ENCODE data around the gene ZNF212.

DNA sequence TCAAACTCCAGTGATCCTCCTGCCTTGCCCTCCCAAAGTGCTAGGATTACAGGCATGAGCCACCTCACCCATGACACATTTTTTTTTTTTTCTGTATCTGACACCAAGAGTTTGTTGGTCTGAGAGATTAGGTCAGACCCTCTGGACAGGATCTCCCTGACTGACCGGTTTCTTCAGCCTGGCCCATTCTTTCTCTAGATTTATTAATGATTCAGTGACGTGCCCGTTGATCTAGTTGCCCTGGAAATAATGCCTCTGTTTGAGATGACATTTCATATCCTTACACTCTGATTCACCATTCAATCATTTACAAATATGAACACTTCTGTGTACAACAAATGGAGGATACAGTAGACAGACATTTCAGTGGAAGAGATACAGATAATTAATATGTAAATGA lies 1.4 kb upstream of the ZNF212 start:
- TF ChIP-seq, protein P1, sequence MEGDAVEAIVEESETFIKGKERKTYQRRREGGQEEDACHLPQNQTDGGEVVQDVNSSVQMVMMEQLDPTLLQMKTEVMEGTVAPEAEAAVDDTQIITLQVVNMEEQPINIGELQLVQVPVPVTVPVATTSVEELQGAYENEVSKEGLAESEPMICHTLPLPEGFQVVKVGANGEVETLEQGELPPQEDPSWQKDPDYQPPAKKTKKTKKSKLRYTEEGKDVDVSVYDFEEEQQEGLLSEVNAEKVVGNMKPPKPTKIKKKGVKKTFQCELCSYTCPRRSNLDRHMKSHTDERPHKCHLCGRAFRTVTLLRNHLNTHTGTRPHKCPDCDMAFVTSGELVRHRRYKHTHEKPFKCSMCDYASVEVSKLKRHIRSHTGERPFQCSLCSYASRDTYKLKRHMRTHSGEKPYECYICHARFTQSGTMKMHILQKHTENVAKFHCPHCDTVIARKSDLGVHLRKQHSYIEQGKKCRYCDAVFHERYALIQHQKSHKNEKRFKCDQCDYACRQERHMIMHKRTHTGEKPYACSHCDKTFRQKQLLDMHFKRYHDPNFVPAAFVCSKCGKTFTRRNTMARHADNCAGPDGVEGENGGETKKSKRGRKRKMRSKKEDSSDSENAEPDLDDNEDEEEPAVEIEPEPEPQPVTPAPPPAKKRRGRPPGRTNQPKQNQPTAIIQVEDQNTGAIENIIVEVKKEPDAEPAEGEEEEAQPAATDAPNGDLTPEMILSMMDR (IDR thresholded peaks at IDR 0.05; ENCODE audit: low read depth, low read length, poor library complexity, severe bottlenecking) = no peak
- TF ChIP-seq EZH2phosphoT487 (IDR thresholded peaks at IDR 0.05; ENCODE audit: borderline replicate concordance, low read length) = no peak

All from DOHH2 (cell line).